Thyroid gland (tissue), 4 donors: ENCODE results near the gene RPGRIP1. TPM values are rescaled to one million over a fixed set of nuclear protein-coding genes. Genes with fewer than 3 reads are reported as not detected.

Source experiments
- DNase-seq, 2 donors: peaks; one replicate each; pipeline ENCODE4 v3.0.0-alpha.2; 2019
- H3K27ac ChIP-seq, 3 donors: fragments of 200-600 bp; sonication (generic); 1 replicate in 2 of 3; 2 replicates in 1 of 3; pipeline ENCODE4 v1.5.1; 2016 to 2019; ENCODE audit warnings: mild to moderate bottlenecking in 1 of 3, moderate library complexity in 1 of 3
- H3K27me3 ChIP-seq: fragments of 200-600 bp; sonication (generic); one replicate; pipeline ENCODE4 v1.5.1; 2019
- H3K36me3 ChIP-seq, 2 donors: fragments of 200-600 bp; sonication (generic); one replicate each; pipeline ENCODE4 v1.5.1; 2016 to 2019
- H3K4me1 ChIP-seq, 2 donors: fragments of 200-600 bp; sonication (generic); one replicate each; pipeline ENCODE4 v1.5.1; 2017 to 2019
- H3K4me3 ChIP-seq, 3 donors: fragments of 200-600 bp; sonication (generic); replicated peaks in 1 of 3; 1 replicate in 2 of 3; 2 replicates in 1 of 3; pipeline ENCODE4 v1.5.1; 2016; ENCODE audit warnings: mild to moderate bottlenecking in 1 of 3
- H3K9me3 ChIP-seq: fragments of 200-600 bp; sonication (generic); one replicate; pipeline ENCODE4 v1.5.1; 2017
- POLR2A ChIP-seq, 2 donors: fragments of 450-650 bp; IDR thresholded peaks; one replicate each; pipeline ENCODE4 v1.6.1; 2017; ENCODE audit warnings: antibody characterized with exemption in 2 of 2, mild to moderate bottlenecking in 2 of 2, moderate library complexity in 1 of 2
- WGBS, 2 donors: methylation state at CpG; one replicate each; pipeline ENCODE4 v1.1.5; 2017; 5-methylcytosine and 5-hydroxymethylcytosine counted together
- intact Hi-C: fragments of 100-400 bp; cut with DNase I; formaldehyde crosslinking; loops from one replicate; pipeline ENCODE4 v1.15.1; 2023
- total RNA-seq, 4 donors: library from RNA; depleted of rRNA; stranded (reverse); fragments of >200 nt; gene quantifications; one replicate each; pipeline ENCODE4 v1.2.3, GENCODE V29; 2016
- TF ChIP-seq, protein P1 (sequence below), 6 experiments: fragments of 200-600 bp in 3 of 6; fragments of 450-650 bp in 3 of 6; sonication (generic) in 3 of 6; IDR thresholded peaks; one replicate each; pipeline ENCODE4 v1.5.1; 2016 to 2019; ENCODE audit warnings: antibody characterized with exemption in 6 of 6, mild to moderate bottlenecking in 2 of 6, inconsistent platforms in 1 of 6, moderate library complexity in 1 of 6

Gene RPGRIP1
- total RNA-seq, result not detected

DNA sequence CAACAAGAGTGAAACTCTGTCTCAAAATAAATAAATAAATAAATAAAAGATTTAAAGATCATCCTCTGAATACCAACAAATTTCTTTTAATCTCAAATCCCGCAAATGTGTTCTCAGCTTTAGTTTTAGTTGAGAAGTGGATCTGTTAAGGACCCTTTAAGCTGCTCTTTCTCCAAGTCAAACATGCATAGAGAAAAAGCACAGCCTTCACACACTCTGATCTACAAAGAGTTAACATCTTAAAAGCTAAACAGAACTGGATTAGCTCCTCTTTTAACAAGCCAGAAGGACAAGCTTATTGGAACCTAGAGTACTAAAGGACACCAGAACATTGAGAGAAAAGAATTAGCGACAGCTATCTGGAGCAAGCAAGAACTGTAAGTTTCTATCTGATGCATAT, at the start of gene RPGRIP1:
Gene RPGRIP1 (plus strand): TSS at position 301 of the 400 bp plus-strand sequence. CDS start 7,894 bp downstream, outside the sequence.
- Histone ChIP-seq H3K9me3 (no peaks in the 10 kb centered on the region), H3K4me3 (no peak within 1 kb of the TSS), H3K27me3 (no peaks in the 10 kb centered on the region), H3K27ac (no peak within 1 kb of the TSS), H3K36me3 (no peaks in the 10 kb centered on the region), H3K4me1 (no peaks in the 10 kb centered on the region)
- TF ChIP-seq, protein P1, sequence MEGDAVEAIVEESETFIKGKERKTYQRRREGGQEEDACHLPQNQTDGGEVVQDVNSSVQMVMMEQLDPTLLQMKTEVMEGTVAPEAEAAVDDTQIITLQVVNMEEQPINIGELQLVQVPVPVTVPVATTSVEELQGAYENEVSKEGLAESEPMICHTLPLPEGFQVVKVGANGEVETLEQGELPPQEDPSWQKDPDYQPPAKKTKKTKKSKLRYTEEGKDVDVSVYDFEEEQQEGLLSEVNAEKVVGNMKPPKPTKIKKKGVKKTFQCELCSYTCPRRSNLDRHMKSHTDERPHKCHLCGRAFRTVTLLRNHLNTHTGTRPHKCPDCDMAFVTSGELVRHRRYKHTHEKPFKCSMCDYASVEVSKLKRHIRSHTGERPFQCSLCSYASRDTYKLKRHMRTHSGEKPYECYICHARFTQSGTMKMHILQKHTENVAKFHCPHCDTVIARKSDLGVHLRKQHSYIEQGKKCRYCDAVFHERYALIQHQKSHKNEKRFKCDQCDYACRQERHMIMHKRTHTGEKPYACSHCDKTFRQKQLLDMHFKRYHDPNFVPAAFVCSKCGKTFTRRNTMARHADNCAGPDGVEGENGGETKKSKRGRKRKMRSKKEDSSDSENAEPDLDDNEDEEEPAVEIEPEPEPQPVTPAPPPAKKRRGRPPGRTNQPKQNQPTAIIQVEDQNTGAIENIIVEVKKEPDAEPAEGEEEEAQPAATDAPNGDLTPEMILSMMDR (IDR thresholded peaks at IDR 0.05), result no peak
- no peak for TF ChIP-seq POLR2A (IDR thresholded peaks at IDR 0.05)
- intact Hi-C loops, result no loop called here
- 56 to 58% methylated on average over 2 of the region's 2 CpGs for WGBS, 2 donors
- DNase-seq, result no peak

DNA sequence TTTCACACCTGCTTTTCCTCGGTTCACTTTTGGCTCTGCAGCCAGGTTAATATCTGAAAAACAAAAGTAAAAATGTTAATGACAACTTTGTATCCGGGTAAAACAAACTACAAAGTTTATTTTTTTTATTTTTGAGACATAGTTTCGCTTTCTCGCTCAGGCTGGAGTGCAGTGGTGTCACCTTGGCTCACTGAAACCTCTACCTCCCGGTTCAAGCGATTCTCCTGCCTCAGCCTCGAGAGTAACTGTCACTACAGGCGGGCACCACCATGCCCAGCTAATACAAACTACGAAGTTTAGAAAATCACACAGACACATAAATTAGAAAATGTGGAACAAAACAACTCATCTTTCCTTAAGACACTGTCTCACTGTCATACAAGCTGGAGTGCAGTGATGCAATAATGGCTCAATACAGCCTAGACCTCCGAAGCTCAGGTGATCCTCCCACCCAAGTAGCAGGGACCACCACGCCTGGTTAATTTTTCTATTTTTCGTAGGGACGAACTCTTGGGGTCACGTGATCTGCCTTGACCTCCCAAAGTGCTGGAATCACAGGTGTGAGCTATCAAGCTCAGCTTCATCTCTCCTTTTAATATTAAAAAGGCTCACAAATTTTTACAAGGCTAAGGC, 48.7 kb upstream of the RPGRIP1 start:
- no peak for DNase-seq
- H3K27me3 ChIP-seq, result no peaks in the 10 kb centered on the region
- H3K4me1 ChIP-seq, result peaks cover 0 to 4% of the 10 kb centered on the region in 2 donors
- no peaks in the 10 kb centered on the region for H3K9me3 ChIP-seq
- WGBS, 2 donors, result 88 to 89% methylated on average over 14 of the region's 14 CpGs
- H3K36me3 ChIP-seq, result peaks cover 51 to 55% of the 10 kb centered on the region in 2 donors
- TF ChIP-seq POLR2A (IDR thresholded peaks at IDR 0.05), result no peak
- TF ChIP-seq, protein P1 (IDR thresholded peaks at IDR 0.05), result no peak
- H3K27ac ChIP-seq, result no peak overlapping the region
- intact Hi-C loops, result no loop called here
- H3K4me3 ChIP-seq, result no peak overlapping the region

DNA sequence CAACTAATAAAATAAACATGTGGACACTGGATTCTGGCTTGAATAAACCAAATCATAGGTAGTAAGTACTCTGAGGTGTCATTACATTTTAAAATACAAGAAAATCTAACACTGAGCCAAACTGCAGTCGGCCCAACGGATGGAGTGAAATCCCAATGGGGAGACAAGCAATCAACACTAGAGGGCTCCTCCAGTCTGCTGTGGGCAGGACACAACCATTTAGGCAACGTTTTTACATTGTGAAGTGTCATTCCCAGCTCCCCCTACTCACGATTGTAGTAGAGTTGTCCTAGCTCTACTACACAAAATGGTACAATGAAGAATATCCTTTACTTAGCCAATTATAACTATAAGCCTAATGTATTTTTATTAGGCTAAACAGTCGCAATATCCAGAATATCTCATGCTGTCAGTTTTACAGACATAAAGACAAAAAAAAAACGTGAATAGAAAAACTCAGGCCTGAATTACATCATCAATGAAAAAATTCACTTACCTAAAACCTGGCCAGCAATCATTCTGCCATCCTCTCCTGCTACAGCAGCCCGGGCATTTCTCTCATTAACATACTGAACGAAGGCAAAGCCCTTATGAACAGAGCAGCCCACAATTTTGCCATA, 46.3 kb upstream of the RPGRIP1 start:
- TF ChIP-seq, protein P1 (IDR thresholded peaks at IDR 0.05), result peak in 1 of 6 experiments; percentile 22
- no peak for TF ChIP-seq POLR2A (IDR thresholded peaks at IDR 0.05)
- H3K4me3 ChIP-seq, result no peak overlapping the region
- DNase-seq, result no peak
- WGBS, 2 donors, result 60 to 67% methylated on average over 8 of the region's 8 CpGs
- peaks cover 35 to 36% of the 10 kb centered on the region in 2 donors for H3K36me3 ChIP-seq
- intact Hi-C loops, result no loop called here
- no peak overlapping the region for H3K27ac ChIP-seq
- H3K9me3 ChIP-seq, result no peaks in the 10 kb centered on the region
- H3K27me3 ChIP-seq, result no peaks in the 10 kb centered on the region
- H3K4me1 ChIP-seq, result peaks cover 4 to 10% of the 10 kb centered on the region in 2 donors

DNA sequence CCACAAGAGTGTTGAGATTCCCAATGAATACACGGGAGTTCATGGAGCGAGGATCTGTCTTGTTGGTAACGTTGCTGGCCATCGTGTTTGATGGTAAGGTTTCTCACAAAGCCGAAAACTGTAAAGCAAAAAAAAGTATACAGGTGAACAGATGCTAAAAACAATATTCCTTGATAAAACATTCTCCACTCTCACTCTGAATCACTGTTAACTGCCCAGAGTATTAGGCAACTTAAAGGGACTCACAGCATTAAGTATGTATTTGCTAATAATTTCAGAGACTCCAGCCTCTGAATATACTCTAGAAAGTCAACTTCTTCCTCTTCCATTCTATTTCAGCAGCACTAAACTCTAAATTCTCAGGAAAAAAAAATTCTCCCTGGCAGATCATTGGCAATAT, 45.8 kb upstream of the RPGRIP1 start:
- peaks cover 30% of the 10 kb centered on the region in 2 donors for H3K36me3 ChIP-seq
- TF ChIP-seq, protein P1 (IDR thresholded peaks at IDR 0.05), result no peak
- TF ChIP-seq POLR2A (IDR thresholded peaks at IDR 0.05), result no peak
- intact Hi-C loops, result no loop called here
- H3K4me1 ChIP-seq, result peaks cover 4 to 10% of the 10 kb centered on the region in 2 donors
- no peak overlapping the region for H3K4me3 ChIP-seq
- WGBS, 2 donors, result 93 to 94% methylated on average over 5 of the region's 5 CpGs
- no peak overlapping the region for H3K27ac ChIP-seq
- H3K9me3 ChIP-seq, result no peaks in the 10 kb centered on the region
- no peaks in the 10 kb centered on the region for H3K27me3 ChIP-seq
- no peak for DNase-seq
